Activated CD4-positive, alpha-beta T cell treated with anti-CD3 and anti-CD28 coated beads for 36 hours (primary cell): ENCODE data around the gene GSK3A. TPM values are rescaled to one million over a fixed set of nuclear protein-coding genes. Genes with fewer than 3 reads are reported as not detected.

Experiments used
- ATAC-seq: fragments of 200-7000 bp; cut with Tn5 transposase; one replicate; pipeline ENCODE4 v1.10.0; 2021; ENCODE audit warnings: mild to moderate bottlenecking, moderate library complexity
- CTCF ChIA-PET: fragments of 350-600 bp; sonication (Branson Sonifier 250); formaldehyde crosslinking; loops from one replicate; lab custom pipeline; 2021; ENCODE audit warnings: antibody characterized with exemption; lab: Charles Lee
- POLR2A ChIA-PET: fragments of 350-600 bp; sonication (Branson Sonifier 250); formaldehyde crosslinking; loops from one replicate; lab custom pipeline; 2021; ENCODE audit warnings: antibody characterized with exemption, inconsistent platforms; lab: Charles Lee
- DNase-seq: peaks from one replicate; pipeline ENCODE4 v3.0.0-alpha.2; 2020
- H3K27ac Mint-ChIP-seq: one replicate; pipeline ENCODE4 v1.8.0; 2021; ENCODE audit warnings: mixed read lengths
- H3K27me3 Mint-ChIP-seq: one replicate; pipeline ENCODE4 v1.8.0; 2021; ENCODE audit warnings: mixed read lengths
- H3K36me3 Mint-ChIP-seq: one replicate; pipeline ENCODE4 v1.8.0; 2021; ENCODE audit warnings: low read depth, mixed read lengths
- H3K4me1 Mint-ChIP-seq: one replicate; pipeline ENCODE4 v1.8.0; 2021; ENCODE audit warnings: mixed read lengths
- H3K4me3 Mint-ChIP-seq: one replicate; pipeline ENCODE4 v1.8.0; 2021; ENCODE audit warnings: mild to moderate bottlenecking, moderate library complexity, mixed read lengths
- H3K9me3 Mint-ChIP-seq: one replicate; pipeline ENCODE4 v1.8.0; 2021; ENCODE audit warnings: low read depth, mixed read lengths
- intact Hi-C, 2 experiments: fragments of 100-400 bp; cut with DNase I in 1 of 2; cut with micrococcal nuclease in 1 of 2; formaldehyde crosslinking; loops; one replicate each; pipeline versions ENCODE4 v1.14.2 to v1.15.1; 2022 to 2024; cut with DNase I, micrococcal nuclease
- total RNA-seq, 2 experiments: library from RNA; stranded (reverse); gene quantifications; one replicate each; pipeline ENCODE4 v1.2.3, GENCODE V29; 2021

Gene GSK3A
- total RNA-seq, 2 experiments from 2014 or later: 32.6 to 43.5 TPM

GRCh38 chr19:42274065-42274682 lies 31.8 kb upstream of the GSK3A start:
- Mint-ChIP-seq H3K36me3 (peaks cover 28% of the 10 kb centered on the region), H3K27ac (no peak overlapping the region), H3K9me3 (no peaks in the 10 kb centered on the region), H3K4me1 (peaks cover 57% of the 10 kb centered on the region), H3K27me3 (no peaks in the 10 kb centered on the region), H3K4me3 (no peak overlapping the region)
- DNase-seq (no peak), ATAC-seq (no peak)
- ChIA-PET CTCF (interaction anchor here (0.6 to 1.0 kb wide), 3 partner anchors 29 to 164 kb away, joined by 3 to 5 read pairs (median 3); no protein-coding TSS in a partner anchor), POLR2A (interaction anchor here (1.6 kb wide), 1 partner anchor 31 kb away, joined by 5 read pairs; no protein-coding TSS in a partner anchor)
- intact Hi-C loops: no loop called here

- intact Hi-C loops: no loop called here
- H3K9me3 Mint-ChIP-seq: no peaks in the 10 kb centered on the region
- no peak for DNase-seq
- H3K4me3 Mint-ChIP-seq: no peak overlapping the region
- no peaks in the 10 kb centered on the region for H3K27me3 Mint-ChIP-seq
- no peak overlapping the region for H3K27ac Mint-ChIP-seq
- no peak for ATAC-seq
- POLR2A ChIA-PET: no interaction called here
- H3K36me3 Mint-ChIP-seq: peaks cover 28% of the 10 kb centered on the region
- CTCF ChIA-PET: no interaction called here
- H3K4me1 Mint-ChIP-seq: peaks cover 51% of the 10 kb centered on the region
These were observed 31.1 kb upstream of the GSK3A start for GRCh38 chr19:42273407-42274064.

- CTCF ChIA-PET: no interaction called here
- H3K36me3 Mint-ChIP-seq: peaks cover 28% of the 10 kb centered on the region
- intact Hi-C loops: no loop called here
- H3K9me3 Mint-ChIP-seq: no peaks in the 10 kb centered on the region
- no peak overlapping the region for H3K27ac Mint-ChIP-seq
- peaks cover 47% of the 10 kb centered on the region for H3K4me1 Mint-ChIP-seq
- DNase-seq (no peak), ATAC-seq (no peak)
- H3K27me3 Mint-ChIP-seq: no peaks in the 10 kb centered on the region
- POLR2A ChIA-PET: no interaction called here
- H3K4me3 Mint-ChIP-seq: no peak overlapping the region
These were observed 30.6 kb upstream of the GSK3A start for GRCh38 chr19:42272989-42273406.

- Mint-ChIP-seq H3K4me1 (peaks cover 49% of the 10 kb centered on the region), H3K36me3 (peaks cover 28% of the 10 kb centered on the region), H3K27ac (no peak overlapping the region), H3K27me3 (no peaks in the 10 kb centered on the region), H3K4me3 (no peak overlapping the region), H3K9me3 (no peaks in the 10 kb centered on the region)
- POLR2A ChIA-PET: no interaction called here
- ATAC-seq: no peak
- CTCF ChIA-PET: no interaction called here
- intact Hi-C loops: no loop called here
- DNase-seq: no peak
These were observed 30.1 kb upstream of the GSK3A start for GRCh38 chr19:42272535-42272897.

DNA sequence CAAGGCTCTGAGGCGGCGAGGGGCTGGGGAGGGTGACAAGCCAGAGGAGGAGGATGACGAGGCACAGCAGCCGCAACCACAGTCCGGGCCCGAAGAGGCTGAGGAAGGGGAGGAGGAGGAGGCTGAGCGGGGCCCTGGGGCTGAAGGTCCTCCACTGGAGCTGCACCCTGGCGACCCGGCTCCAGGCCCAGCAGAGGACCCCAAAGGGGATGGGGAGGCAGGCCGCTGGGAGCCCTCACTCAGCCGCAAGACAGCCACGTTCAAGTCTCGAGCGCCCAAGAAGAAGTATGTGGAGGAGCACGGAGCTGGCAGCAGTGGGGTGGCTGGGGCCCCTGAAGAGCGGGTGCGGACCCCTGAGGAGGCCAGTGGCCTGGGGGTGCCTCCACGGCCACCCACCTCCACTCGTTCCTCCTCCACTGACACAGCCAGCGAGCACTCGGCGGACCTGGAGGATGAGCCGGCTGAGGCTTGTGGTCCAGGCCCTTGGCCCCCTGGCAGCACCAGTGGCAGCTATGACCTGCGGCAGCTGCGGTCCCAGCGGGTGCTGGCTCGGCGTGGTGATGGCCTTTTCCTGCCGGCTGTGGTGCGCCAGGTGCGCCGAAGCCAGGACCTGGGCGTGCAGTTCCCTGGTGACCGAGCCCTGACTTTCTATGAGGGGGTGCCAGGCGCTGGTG lies 29.6 kb upstream of the GSK3A start:
- intact Hi-C loops: no loop called here
- ChIA-PET POLR2A (no interaction called here), CTCF (interaction anchor here (0.5 to 3.1 kb wide), 3 partner anchors 7 to 30 kb away, joined by 4 to 34 read pairs (median 5); no protein-coding TSS in a partner anchor)
- Mint-ChIP-seq H3K27ac (peak overlapping the region; percentile 97), H3K4me3 (no peak overlapping the region), H3K36me3 (peaks cover 26% of the 10 kb centered on the region), H3K27me3 (no peaks in the 10 kb centered on the region), H3K4me1 (peaks cover 46% of the 10 kb centered on the region), H3K9me3 (no peaks in the 10 kb centered on the region)
- DNase-seq: no peak
- ATAC-seq: no peak

DNA sequence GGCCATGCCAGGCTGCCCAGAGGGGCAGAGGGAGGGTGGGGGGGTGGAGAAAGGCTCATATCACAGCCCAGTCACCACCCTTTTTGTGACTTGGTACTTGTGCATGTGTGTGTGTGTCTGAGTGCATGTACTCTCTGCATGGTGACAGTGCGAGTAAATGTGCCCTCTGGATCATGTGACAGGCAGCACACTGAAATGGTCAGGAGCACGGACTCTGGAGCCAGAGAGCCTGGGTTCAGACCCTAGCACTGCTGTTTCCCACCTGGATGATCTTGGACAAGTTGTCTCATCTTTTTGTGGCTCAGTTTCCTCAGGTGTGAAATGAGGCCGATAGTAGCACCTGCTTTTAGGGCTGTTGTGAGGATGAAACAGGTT lies 28.6 kb upstream of the GSK3A start:
- H3K36me3 Mint-ChIP-seq: peaks cover 22% of the 10 kb centered on the region
- CTCF ChIA-PET: interaction anchor here (0.5 to 3.1 kb wide), 7 partner anchors 8 to 86 kb away, joined by 3 to 34 read pairs (median 5); partner anchors contain the start of gene GSK3A
- no peak for DNase-seq
- POLR2A ChIA-PET: interaction anchor here (0.6 to 2.2 kb wide), 6 partner anchors 9 to 53 kb away, joined by 3 to 26 read pairs (median 8); partner anchors contain the start of genes DEDD2 and GSK3A
- ATAC-seq: no peak
- intact Hi-C loops: no loop called here
- H3K27ac Mint-ChIP-seq: peak overlapping the region; percentile 97
- H3K4me3 Mint-ChIP-seq: no peak overlapping the region
- H3K4me1 Mint-ChIP-seq: peaks cover 36% of the 10 kb centered on the region
- no peaks in the 10 kb centered on the region for H3K9me3 Mint-ChIP-seq
- no peaks in the 10 kb centered on the region for H3K27me3 Mint-ChIP-seq

DNA sequence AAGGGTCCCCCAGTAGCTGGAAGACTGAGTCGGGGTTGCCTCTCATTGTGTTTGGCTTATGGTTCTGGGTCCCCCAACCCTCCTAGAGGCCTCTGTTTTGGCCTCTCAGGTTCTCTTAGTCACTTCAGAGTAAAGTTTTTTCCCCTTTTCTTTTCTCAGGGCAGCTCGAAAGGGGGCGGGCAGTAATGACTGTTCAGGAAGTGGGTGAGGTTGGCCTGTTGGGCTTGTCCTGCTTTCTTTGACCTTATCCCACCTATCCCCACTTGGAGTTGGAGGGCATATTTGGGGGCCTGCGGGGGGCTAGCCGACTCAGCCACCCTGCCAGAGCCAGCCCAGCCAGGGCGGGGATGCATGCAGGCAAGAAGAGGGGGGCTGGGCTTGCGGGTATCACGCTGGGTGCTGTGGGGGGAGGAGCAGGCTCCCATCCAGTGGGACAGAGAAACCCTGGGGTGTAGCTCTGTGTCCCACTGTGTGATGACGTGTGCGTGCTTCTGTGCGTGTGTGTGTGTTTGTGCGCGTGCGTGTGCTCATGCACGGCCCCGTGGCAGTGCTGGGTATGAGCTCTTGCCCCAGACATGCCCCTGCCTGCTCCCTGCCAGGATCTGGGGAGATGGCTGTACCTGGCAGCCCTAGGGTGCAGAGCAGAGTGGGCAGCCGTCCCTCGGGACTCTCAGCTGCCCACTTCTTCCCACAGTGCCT lies 28.1 kb upstream of the GSK3A start:
- Mint-ChIP-seq H3K27me3 (no peaks in the 10 kb centered on the region), H3K9me3 (no peaks in the 10 kb centered on the region), H3K36me3 (peaks cover 20% of the 10 kb centered on the region), H3K27ac (peak overlapping the region; percentile 97), H3K4me3 (no peak overlapping the region), H3K4me1 (peaks cover 33% of the 10 kb centered on the region)
- intact Hi-C loops: loop anchor here in 1 of 2 experiments (1.0 kb wide), 2 partner anchors 9 to 32 kb away; partner anchors contain the start of genes PAFAH1B3 and PRR19
- ChIA-PET POLR2A (interaction anchor here (0.6 to 2.2 kb wide), 7 partner anchors 9 to 53 kb away, joined by 3 to 26 read pairs (median 4); partner anchors contain the start of genes DEDD2 and GSK3A), CTCF (interaction anchor here (0.6 to 3.1 kb wide), 8 partner anchors 9 to 86 kb away, joined by 3 to 34 read pairs (median 4); partner anchors contain the start of gene GSK3A)
- DNase-seq (peak; percentile 85), ATAC-seq (peak; percentile 7)

GRCh38 chr19:42269478-42270345 lies 27.3 kb upstream of the GSK3A start:
- peak overlapping the region; percentile 97 for H3K27ac Mint-ChIP-seq
- H3K27me3 Mint-ChIP-seq: no peaks in the 10 kb centered on the region
- ATAC-seq (no peak), DNase-seq (no peak)
- CTCF ChIA-PET: interaction anchor here (0.5 to 3.1 kb wide), 5 partner anchors 10 to 387 kb away, joined by 3 to 34 read pairs (median 8); partner anchors contain the start of gene GSK3A
- H3K4me1 Mint-ChIP-seq: peaks cover 26% of the 10 kb centered on the region
- H3K4me3 Mint-ChIP-seq: no peak overlapping the region
- POLR2A ChIA-PET: interaction anchor here (0.7 to 2.2 kb wide), 6 partner anchors 10 to 52 kb away, joined by 3 to 26 read pairs (median 8); partner anchors contain the start of genes DEDD2 and GSK3A
- no peaks in the 10 kb centered on the region for H3K9me3 Mint-ChIP-seq
- intact Hi-C loops: loop anchor here (1.0 kb wide), 3 partner anchors 10 to 409 kb away; partner anchors contain the start of genes PAFAH1B3 (in 1 of the 2), PRR19 (in 1 of the 2) and RPS19 (in 1 of the 2)
- H3K36me3 Mint-ChIP-seq: peaks cover 17% of the 10 kb centered on the region

DNA sequence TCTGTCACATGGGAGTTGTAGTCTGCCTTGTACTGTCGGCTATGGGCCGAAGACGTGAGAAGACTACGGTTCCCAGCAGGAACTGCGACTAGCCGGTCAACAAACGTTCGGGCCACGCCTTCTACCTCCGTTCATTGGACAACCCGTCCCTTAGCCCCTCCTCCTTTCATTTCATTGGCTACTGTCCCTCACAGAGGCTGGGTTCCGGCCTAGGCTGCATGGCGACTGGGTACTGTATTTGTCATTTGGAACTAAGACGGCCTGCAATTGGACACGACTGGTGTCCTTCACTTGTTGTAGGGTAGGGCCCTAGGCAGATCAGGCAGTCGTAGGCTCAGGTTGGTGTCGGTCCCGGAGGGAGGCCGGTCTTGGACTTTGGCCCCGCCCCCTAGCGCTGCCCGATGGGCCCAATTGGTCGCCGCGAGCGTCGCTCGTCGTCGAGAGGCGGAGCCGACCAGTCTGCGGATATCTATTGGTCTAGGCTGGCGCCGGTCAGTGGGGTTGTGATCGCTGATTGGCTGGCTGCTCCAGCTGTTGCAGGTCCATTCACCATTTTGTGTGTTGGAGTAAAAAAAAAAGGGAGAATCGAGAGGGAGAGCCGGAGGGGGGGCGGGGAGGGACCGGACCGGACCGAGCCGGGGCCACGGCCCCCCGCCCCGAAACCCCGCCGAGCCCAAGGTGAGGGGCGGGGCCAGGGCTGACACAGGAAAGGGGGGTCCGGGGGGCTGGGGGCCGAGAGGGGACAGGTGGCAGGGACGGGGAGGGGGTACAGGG lies 26.5 kb upstream of the GSK3A start, which contains the start of gene CIC:
CIC (plus strand) TSS at position 549 of the 774 bp plus-strand sequence. CDS start 2,532 bp downstream, outside the sequence.
- ATAC-seq: peak; percentile 87
- POLR2A ChIA-PET: interaction anchor here (2.2 kb wide), 2 partner anchors 11 to 26 kb away, joined by 18 to 26 read pairs; partner anchors contain the start of gene GSK3A
- Mint-ChIP-seq H3K27me3 (no peaks in the 10 kb centered on the region), H3K4me3 (no peak within 1 kb of the TSS), H3K4me1 (peaks cover 24% of the 10 kb centered on the region), H3K36me3 (peaks cover 12% of the 10 kb centered on the region), H3K9me3 (no peaks in the 10 kb centered on the region), H3K27ac (peak within 1 kb of the TSS; percentile 97)
- intact Hi-C loops: loop anchor here (1.0 kb wide), 15 partner anchors 11 to 409 kb away; partner anchors contain the start of genes ERF (in 2 of the 2), DEDD2 (in 1 of the 2), GSK3A (in 1 of the 2) and MEGF8 (in 1 of the 2)
- CTCF ChIA-PET: interaction anchor here (0.5 to 3.1 kb wide), 2 partner anchors 10 to 387 kb away, joined by 3 to 34 read pairs; no protein-coding TSS in a partner anchor
- DNase-seq: peak; percentile 100
